Natural killer cell (primary cell): ENCODE data around the gene POMT2. TPM values are rescaled to one million over a fixed set of nuclear protein-coding genes. Genes with fewer than 3 reads are reported as not detected.

ENCODE experiments used
- ATAC-seq, 3 donors: fragments of 150-1000 bp in 2 of 3; fragments of 200-7000 bp in 1 of 3; cut with Tn5 transposase; 1 replicate in 1 of 3; 2 replicates in 2 of 3; pipeline ENCODE4 v1.10.0; 2021; ENCODE audit warnings: mild to moderate bottlenecking in 2 of 3, moderate library complexity in 2 of 3
- DNase-seq, 2 donors: peaks; one replicate each; pipeline versions ENCODE4 v3.0.0 to v3.0.0-alpha.2; 2013 to 2021; ENCODE audit warnings: mixed read lengths in 1 of 2
- H3K27ac ChIP-seq: one replicate; pipeline ENCODE4 v1.5.1; 2013; ENCODE audit warnings: mild to moderate bottlenecking, low read length
- H3K27me3 ChIP-seq: one replicate; pipeline ENCODE4 v1.6.1; 2013; ENCODE audit warnings: low read length; ENCODE audit not compliant: control insufficient read depth, insufficient read depth
- H3K36me3 ChIP-seq: one replicate; pipeline ENCODE4 v1.6.1; 2013; ENCODE audit warnings: low read length; ENCODE audit not compliant: control insufficient read depth, insufficient read depth
- H3K4me1 ChIP-seq: one replicate; pipeline ENCODE4 v1.6.1; 2013; ENCODE audit warnings: low read length; ENCODE audit not compliant: control insufficient read depth, insufficient read depth
- H3K4me3 ChIP-seq: one replicate; pipeline ENCODE4 v1.5.1; 2013; ENCODE audit warnings: low read length
- H3K9me3 ChIP-seq: one replicate; pipeline ENCODE4 v1.6.1; 2013; ENCODE audit warnings: low read length; ENCODE audit not compliant: control insufficient read depth, insufficient read depth
- H3K27ac Mint-ChIP-seq, 2 donors: one replicate each; pipeline ENCODE4 v1.8.0; 2022; ENCODE audit warnings: mild to moderate bottlenecking in 2 of 2, mixed read lengths in 2 of 2, moderate library complexity in 1 of 2
- H3K27me3 Mint-ChIP-seq, 2 donors: one replicate each; pipeline ENCODE4 v1.8.0; 2022; ENCODE audit warnings: low read depth in 2 of 2, mixed read lengths in 2 of 2
- H3K36me3 Mint-ChIP-seq: one replicate; pipeline ENCODE4 v1.8.0; 2022; ENCODE audit warnings: mixed read lengths
- H3K4me1 Mint-ChIP-seq, 2 donors: one replicate each; pipeline ENCODE4 v1.8.0; 2022; ENCODE audit warnings: mixed read lengths in 2 of 2
- H3K4me3 Mint-ChIP-seq: one replicate; pipeline ENCODE4 v1.8.0; 2022; ENCODE audit warnings: mild to moderate bottlenecking, moderate library complexity, mixed read lengths
- H3K9me3 Mint-ChIP-seq, 2 donors: one replicate each; pipeline ENCODE4 v1.8.0; 2022; ENCODE audit warnings: mixed read lengths in 2 of 2
- WGBS: methylation state at CpG from one replicate; pipeline ENCODE4 v1.1.7; 2013; ENCODE audit warnings: missing lambda C conversion rate; ENCODE audit not compliant: insufficient coverage; 5-methylcytosine and 5-hydroxymethylcytosine counted together
- intact Hi-C: fragments of 100-400 bp; cut with micrococcal nuclease; formaldehyde crosslinking; loops from one replicate; pipeline ENCODE4 v1.14.2; 2022
- total RNA-seq, 4 donors: library from RNA; stranded (reverse); fragments of 120-200 nt in 1 of 4; gene quantifications; one replicate each; pipeline versions ENCODE4 v1.2.3 to v1.2.4, GENCODE V29; 2013 to 2022
- TF ChIP-seq, protein P1 (sequence below): fragments of 200-600 bp; IDR thresholded peaks from one replicate; pipeline ENCODE4 v1.8.0; 2022; ENCODE audit warnings: antibody characterized with exemption

The POMT2 gene
- total RNA-seq, 3 donors from 2014 or later (not counting 1 experiment from before 2014, with no cell fraction given) = 6.7 to 10.9 (median 8.6) TPM

- no peaks in the 10 kb centered on the region for H3K9me3 Mint-ChIP-seq
- no peak overlapping the region for H3K27ac Mint-ChIP-seq
- ATAC-seq (no peak), DNase-seq (no peak)
- intact Hi-C loops = no loop called here
- no peaks in the 10 kb centered on the region for H3K4me1 ChIP-seq
- TF ChIP-seq, protein P1, sequence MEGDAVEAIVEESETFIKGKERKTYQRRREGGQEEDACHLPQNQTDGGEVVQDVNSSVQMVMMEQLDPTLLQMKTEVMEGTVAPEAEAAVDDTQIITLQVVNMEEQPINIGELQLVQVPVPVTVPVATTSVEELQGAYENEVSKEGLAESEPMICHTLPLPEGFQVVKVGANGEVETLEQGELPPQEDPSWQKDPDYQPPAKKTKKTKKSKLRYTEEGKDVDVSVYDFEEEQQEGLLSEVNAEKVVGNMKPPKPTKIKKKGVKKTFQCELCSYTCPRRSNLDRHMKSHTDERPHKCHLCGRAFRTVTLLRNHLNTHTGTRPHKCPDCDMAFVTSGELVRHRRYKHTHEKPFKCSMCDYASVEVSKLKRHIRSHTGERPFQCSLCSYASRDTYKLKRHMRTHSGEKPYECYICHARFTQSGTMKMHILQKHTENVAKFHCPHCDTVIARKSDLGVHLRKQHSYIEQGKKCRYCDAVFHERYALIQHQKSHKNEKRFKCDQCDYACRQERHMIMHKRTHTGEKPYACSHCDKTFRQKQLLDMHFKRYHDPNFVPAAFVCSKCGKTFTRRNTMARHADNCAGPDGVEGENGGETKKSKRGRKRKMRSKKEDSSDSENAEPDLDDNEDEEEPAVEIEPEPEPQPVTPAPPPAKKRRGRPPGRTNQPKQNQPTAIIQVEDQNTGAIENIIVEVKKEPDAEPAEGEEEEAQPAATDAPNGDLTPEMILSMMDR = no peak
- H3K36me3 ChIP-seq = no peaks in the 10 kb centered on the region
- H3K27me3 ChIP-seq = no peaks in the 10 kb centered on the region
- WGBS = 87% methylated on average over 11 of the region's 11 CpGs
- no peak overlapping the region for H3K4me3 Mint-ChIP-seq
- no peak overlapping the region for H3K4me3 ChIP-seq
- no peaks in the 10 kb centered on the region for H3K36me3 Mint-ChIP-seq
- H3K27me3 Mint-ChIP-seq = peaks cover 12 to 21% of the 10 kb centered on the region in 2 donors
- H3K4me1 Mint-ChIP-seq = no peaks in the 10 kb centered on the region
- H3K9me3 ChIP-seq = no peaks in the 10 kb centered on the region
- no peak overlapping the region for H3K27ac ChIP-seq
Measured at GRCh38 chr14:77259025-77259715, 61.5 kb downstream of the POMT2 start.

- Mint-ChIP-seq H3K27me3 (peaks cover 13 to 21% of the 10 kb centered on the region in 2 donors), H3K36me3 (no peaks in the 10 kb centered on the region), H3K27ac (no peak overlapping the region), H3K4me1 (no peaks in the 10 kb centered on the region), H3K4me3 (no peak overlapping the region), H3K9me3 (no peaks in the 10 kb centered on the region)
- intact Hi-C loops = no loop called here
- Histone ChIP-seq H3K4me1 (no peaks in the 10 kb centered on the region), H3K36me3 (no peaks in the 10 kb centered on the region), H3K4me3 (no peak overlapping the region), H3K27me3 (no peaks in the 10 kb centered on the region), H3K9me3 (no peaks in the 10 kb centered on the region), H3K27ac (no peak overlapping the region)
- TF ChIP-seq, protein P1 = no peak
- WGBS = 90% methylated on average over 5 of the region's 5 CpGs
- no peak for ATAC-seq
- no peak for DNase-seq
Measured at GRCh38 chr14:77258566-77258965, 62.1 kb downstream of the POMT2 start.

DNA sequence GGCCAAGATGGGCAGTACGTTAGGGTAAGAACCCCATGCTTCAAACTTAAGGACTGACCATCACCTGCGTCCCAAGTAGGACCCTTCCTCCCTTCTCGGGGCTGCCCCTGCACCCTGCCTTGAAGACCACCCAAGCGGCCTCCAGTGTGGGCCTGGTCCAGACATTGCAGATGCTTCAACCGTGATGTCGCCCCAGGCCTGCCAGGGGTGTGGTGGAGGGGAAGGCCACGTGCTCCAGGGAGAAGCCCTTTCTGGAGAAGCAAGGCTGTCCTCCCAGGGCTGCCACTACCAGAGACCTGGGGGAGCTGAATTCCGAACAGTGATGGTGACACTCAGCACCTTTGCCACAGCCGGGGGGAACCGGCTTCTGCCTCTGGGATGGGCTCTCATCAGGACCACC, 63.0 kb downstream of the POMT2 start:
- ATAC-seq (no peak), DNase-seq (no peak)
- no peaks in the 10 kb centered on the region for H3K9me3 ChIP-seq
- no peaks in the 10 kb centered on the region for H3K9me3 Mint-ChIP-seq
- intact Hi-C loops = no loop called here
- H3K4me3 Mint-ChIP-seq = no peak overlapping the region
- no peak overlapping the region for H3K27ac ChIP-seq
- H3K4me3 ChIP-seq = no peak overlapping the region
- peaks cover 9 to 15% of the 10 kb centered on the region in 2 donors for H3K27me3 Mint-ChIP-seq
- 89% methylated on average over 10 of the region's 10 CpGs for WGBS
- H3K36me3 Mint-ChIP-seq = no peaks in the 10 kb centered on the region
- no peaks in the 10 kb centered on the region for H3K36me3 ChIP-seq
- H3K4me1 ChIP-seq = no peaks in the 10 kb centered on the region
- TF ChIP-seq, protein P1 = no peak
- H3K27me3 ChIP-seq = no peaks in the 10 kb centered on the region
- no peaks in the 10 kb centered on the region for H3K4me1 Mint-ChIP-seq
- no peak overlapping the region for H3K27ac Mint-ChIP-seq

- H3K4me3 ChIP-seq = no peak overlapping the region
- intact Hi-C loops = no loop called here
- no peak overlapping the region for H3K4me3 Mint-ChIP-seq
- TF ChIP-seq, protein P1 = no peak
- H3K9me3 ChIP-seq = no peaks in the 10 kb centered on the region
- no peaks in the 10 kb centered on the region for H3K36me3 Mint-ChIP-seq
- H3K27me3 Mint-ChIP-seq = peaks cover 7 to 8% of the 10 kb centered on the region in 2 donors
- H3K27me3 ChIP-seq = no peaks in the 10 kb centered on the region
- ATAC-seq = no peak
- H3K27ac ChIP-seq = no peak overlapping the region
- DNase-seq = no peak
- H3K4me1 Mint-ChIP-seq = no peaks in the 10 kb centered on the region
- H3K36me3 ChIP-seq = no peaks in the 10 kb centered on the region
- H3K4me1 ChIP-seq = no peaks in the 10 kb centered on the region
- no peaks in the 10 kb centered on the region for H3K9me3 Mint-ChIP-seq
- WGBS = 93% methylated on average over 8 of the region's 8 CpGs
- H3K27ac Mint-ChIP-seq = no peak overlapping the region
Measured at GRCh38 chr14:77256694-77257093, 64.0 kb downstream of the POMT2 start.
